GM21619 (cell line): Measurements from ENCODE around the gene CREB5.
A peak's percentile ranks its signal among the peaks of the same experiment; 100 is the strongest.
"Not testable (repeated sequence)": the region's sequence is repeated elsewhere in the genome, so short reads cannot be mapped to it uniquely, and the experiment has no call there.

Source experiments
- ATAC-seq: cut with Tn5 transposase; IDR thresholded peaks from one replicate; pipeline ENCODE4 v1.9.1; 2021; ENCODE audit not compliant: unreplicated experiment

CREB5 gene

GRCh38 chr7:28798274-28798673 is 386.0 kb downstream of the CREB5 start:
- no peak for ATAC-seq

- ATAC-seq, result no peak
Observed at GRCh38 chr7:28799619-28800018, 387.3 kb downstream of the CREB5 start.

- ATAC-seq, result no peak
Observed at GRCh38 chr7:28800150-28800549, 387.8 kb downstream of the CREB5 start.

DNA sequence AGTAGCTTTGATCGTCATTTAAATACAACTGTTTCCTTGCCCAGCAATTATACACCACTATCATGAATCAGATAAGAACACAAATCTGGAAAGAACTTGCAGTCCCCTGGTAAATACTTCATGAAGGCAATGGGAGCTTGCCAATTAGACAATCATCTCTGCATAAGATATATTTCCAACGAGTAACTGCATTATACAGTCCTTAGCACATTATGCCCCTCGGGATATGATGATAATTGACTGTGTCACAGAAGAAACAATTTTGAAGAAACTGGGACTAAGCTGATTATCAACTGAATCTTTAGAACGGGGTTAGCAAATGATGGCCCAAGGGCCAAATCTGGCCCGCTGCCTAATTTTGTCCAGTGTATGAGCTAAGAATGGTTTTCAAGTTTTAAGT is 390.1 kb downstream of the CREB5 start:
- no peak for ATAC-seq

- no peak for ATAC-seq
Observed at GRCh38 chr7:28804157-28804556, 391.8 kb downstream of the CREB5 start.

DNA sequence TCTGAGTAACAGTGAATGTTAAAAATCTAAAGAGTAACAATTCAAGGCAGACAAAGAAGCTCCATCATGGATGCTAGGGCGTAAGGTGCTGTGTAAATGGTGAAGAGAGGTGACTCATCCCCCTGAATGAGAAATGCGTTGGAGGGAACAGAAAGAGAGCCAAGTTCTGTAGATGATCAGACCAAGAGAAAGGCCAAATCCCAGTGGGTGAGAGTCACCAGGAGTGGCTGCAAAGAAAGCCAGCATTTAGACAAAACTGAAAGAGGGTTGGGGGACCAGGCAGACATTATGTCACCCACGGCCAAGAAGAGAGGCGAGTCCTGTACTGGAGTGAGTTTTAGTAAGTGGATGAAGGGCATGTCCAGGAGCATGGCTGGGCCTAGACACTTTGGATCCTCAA is 392.7 kb downstream of the CREB5 start:
- no peak for ATAC-seq

DNA sequence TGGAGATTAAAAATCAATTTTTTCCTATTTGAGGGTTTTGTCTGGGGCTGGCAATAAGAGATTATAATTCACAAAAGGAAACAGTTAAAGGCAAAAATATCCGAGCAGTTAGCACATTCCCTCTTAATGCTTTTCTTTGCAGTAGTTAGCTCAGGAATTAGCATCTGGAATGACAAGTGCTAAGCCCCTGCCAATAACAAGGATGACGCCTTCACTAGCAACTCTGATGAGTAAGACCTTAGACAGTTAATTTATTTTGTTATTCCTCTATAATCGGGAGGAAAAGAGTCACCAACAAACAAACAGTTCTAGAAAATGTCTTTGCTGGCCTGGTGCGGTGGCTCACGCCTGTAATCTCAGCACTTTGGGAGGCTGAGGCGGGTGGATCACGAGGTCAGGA is 394.5 kb downstream of the CREB5 start:
- ATAC-seq, result no peak

GRCh38 chr7:28807396-28807994 is 395.2 kb downstream of the CREB5 start:
- ATAC-seq, result no peak

GRCh38 chr7:28808796-28809533 is 396.6 kb downstream of the CREB5 start:
- ATAC-seq, result no peak

GRCh38 chr7:28811008-28811407 is 398.7 kb downstream of the CREB5 start:
- ATAC-seq, result no peak

GRCh38 chr7:28811701-28812430 is 399.5 kb downstream of the CREB5 start:
- ATAC-seq, result no peak

DNA sequence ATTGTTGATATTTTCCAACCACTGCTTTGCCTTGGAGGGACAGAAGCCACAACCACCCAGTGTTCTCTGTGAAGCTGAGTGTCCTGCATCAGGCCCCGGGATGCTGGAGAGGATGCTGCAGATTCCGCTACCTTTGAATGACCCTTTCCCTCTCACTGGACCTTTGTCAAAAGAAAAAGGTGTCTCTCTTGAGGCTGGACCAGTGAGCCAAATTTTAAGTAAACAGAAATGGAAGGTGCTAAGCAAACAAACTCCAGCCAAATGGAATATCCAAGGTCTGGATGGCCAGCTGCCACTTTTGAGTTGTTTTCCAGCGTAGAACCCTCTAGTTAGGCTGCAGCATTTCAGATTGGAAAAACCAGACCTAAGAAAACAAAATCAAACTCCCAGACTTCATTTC is 400.3 kb downstream of the CREB5 start:
- ATAC-seq, result no peak

- ATAC-seq, result no peak
Observed at GRCh38 chr7:28813243-28813962, 401.1 kb downstream of the CREB5 start.

- ATAC-seq, result peak; percentile 28
Observed at GRCh38 chr7:28815369-28815927, 403.1 kb downstream of the CREB5 start.

- peak; percentile 78 for ATAC-seq
Observed at GRCh38 chr7:28815928-28816373, 403.6 kb downstream of the CREB5 start.

GRCh38 chr7:28818996-28819395 is 406.7 kb downstream of the CREB5 start:
- no peak for ATAC-seq

DNA sequence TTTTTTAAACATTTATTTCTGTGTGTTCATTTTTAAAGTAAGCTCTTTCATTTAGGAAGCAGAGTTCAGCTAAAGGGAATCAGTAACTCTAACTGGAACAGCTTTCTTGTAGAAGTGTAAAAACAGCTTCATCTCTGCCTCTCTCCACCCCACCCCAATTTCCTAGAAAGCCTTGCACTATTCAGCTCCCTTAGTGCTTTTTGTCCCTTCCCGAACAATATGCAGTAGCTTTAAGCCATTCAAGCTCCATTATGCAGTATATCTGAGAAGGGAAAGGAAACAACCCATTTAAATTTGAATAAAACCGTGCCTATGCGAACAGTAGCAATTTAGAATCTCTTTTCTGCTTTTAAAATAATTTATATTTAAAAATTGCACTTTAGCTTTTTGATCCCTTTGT is 411.3 kb downstream of the CREB5 start:
- ATAC-seq, result no peak

DNA sequence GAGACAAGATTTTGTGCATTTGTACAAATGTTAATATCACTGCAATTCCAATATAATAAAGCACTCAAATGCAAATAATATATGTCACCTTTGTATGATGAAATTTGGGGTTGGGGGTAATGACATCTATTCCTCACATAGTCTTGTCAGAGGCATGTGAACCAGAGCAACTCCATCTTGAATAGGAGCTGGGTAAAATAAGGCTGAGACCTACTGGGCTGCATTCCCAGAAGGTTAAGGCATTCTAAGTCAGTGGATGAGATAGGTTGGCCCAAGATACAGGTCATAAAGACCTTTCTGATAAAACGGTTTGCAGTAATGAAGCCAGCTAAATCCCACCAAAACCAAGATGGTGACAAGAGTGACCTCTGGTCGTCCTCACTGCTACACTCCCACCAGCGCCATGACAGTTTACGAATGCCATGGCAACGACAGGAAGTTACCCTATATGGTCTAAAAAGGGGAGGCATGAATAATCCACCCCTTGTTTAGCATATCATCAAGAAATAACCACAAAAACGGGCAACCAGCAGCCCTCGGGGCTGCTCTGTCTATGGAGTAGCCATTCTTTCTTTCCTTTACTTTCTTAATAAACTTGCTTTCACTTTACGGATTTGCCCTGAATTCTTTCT is 413.6 kb downstream of the CREB5 start:
- ATAC-seq, result not testable (repeated sequence)

DNA sequence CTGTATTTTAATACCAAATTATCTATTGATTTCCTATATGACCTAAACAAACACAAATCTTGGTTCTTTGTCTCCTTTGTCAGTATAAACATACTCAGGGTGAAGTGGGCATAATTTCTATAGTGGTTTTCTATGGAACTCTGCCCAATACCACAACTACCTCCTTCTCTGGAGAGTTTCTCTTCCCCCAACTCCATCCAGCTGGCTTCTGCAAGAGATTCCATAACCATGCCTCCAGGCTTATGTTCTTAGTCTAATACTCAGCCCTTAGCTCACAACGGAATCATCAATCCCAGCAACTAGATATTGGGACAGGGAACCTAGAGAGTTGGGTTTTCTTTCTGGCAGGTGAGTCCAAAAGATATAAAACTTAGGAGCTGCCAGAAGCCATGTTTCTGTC is 418.5 kb downstream of the CREB5 start:
- no peak for ATAC-seq

- no peak for ATAC-seq
Observed at GRCh38 chr7:28832669-28833068, 420.4 kb downstream of the CREB5 start.

GRCh38 chr7:28835800-28836199 is 423.5 kb downstream of the CREB5 start:
- no peak for ATAC-seq
